OCI-LY7 (cell line): ENCODE measurements around the gene DDIAS.

ENCODE experiments used
- EZH2phosphoT487 ChIP-seq: fragments of 200-600 bp; sonication (generic); IDR thresholded peaks from 2 replicates; pipeline ENCODE4 v1.6.1; 2018; ENCODE audit warnings: low read depth, borderline replicate concordance, mild to moderate bottlenecking, mixed run types, antibody characterized with exemption, low read length, moderate library complexity, mixed read lengths
- TF ChIP-seq, protein P1 (sequence below): fragments of 200-600 bp; sonication (generic); conservative IDR thresholded peaks from 2 replicates; pipeline ENCODE4 v1.5.1; 2014; ENCODE audit warnings: mild to moderate bottlenecking, antibody characterized with exemption, low read length, moderate library complexity, mixed read lengths

DNA sequence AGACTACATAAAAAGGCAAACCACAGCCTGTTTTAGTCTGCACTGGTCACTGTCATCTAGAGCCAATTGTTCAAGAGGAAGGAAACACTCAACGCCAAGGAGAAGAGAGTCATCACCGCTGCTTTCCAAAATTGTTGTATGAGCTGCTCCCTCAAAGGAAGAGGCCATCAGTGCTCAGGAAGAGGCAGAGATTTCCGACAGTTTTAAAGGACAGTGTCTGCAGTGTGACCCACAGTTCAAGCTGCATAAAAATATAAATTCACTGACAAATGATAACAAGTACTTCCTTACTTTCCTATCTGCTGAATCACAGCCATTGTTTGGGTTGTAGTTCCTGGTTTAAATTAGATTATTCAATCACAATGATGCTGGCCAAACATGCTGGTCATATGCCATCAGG, 17.7 kb upstream of the DDIAS start:
- TF ChIP-seq, protein P1, sequence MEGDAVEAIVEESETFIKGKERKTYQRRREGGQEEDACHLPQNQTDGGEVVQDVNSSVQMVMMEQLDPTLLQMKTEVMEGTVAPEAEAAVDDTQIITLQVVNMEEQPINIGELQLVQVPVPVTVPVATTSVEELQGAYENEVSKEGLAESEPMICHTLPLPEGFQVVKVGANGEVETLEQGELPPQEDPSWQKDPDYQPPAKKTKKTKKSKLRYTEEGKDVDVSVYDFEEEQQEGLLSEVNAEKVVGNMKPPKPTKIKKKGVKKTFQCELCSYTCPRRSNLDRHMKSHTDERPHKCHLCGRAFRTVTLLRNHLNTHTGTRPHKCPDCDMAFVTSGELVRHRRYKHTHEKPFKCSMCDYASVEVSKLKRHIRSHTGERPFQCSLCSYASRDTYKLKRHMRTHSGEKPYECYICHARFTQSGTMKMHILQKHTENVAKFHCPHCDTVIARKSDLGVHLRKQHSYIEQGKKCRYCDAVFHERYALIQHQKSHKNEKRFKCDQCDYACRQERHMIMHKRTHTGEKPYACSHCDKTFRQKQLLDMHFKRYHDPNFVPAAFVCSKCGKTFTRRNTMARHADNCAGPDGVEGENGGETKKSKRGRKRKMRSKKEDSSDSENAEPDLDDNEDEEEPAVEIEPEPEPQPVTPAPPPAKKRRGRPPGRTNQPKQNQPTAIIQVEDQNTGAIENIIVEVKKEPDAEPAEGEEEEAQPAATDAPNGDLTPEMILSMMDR, result no peak
- no peak for TF ChIP-seq EZH2phosphoT487
